ENCODE data around the gene POU2F3. TPM values are rescaled to one million over a fixed set of nuclear protein-coding genes. Genes with fewer than 3 reads are reported as not detected.

POU2F3 gene
- total and polyA plus RNA-seq, 2 of the 8 experiments (the other 6 are each of a cell fraction or from before 2014, with no cell fraction given) = 1.0 to 2.1 TPM

DNA sequence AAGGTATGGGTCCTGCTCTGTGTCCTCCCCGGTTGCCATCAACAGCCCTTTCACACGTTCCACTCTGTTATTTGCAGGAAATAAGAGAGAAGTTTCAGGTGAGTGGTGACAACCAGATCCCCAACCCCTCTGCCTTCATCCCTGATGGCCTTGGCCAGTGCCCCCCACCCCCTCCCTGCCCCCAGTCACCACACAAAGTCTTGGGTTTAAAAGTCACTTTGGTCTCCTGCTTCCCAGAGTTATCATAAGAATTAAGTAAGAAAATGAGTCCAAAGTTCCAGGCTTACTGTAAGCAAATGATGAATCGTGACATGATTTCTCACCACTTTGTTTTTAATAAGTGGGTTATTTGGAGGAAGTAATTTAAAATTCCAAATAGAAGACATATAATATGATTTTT is 38.3 kb upstream of the POU2F3 start:
- no peak overlapping the region for H3K27ac ChIP-seq (ENCODE audit: low read depth, low read length)
- no peak overlapping the region for H3K4me2 ChIP-seq (ENCODE audit: insufficient read depth in 1 of 2, low read depth in 2 of 2, low read length in 2 of 2)
- H3K14ac ChIP-seq (ENCODE audit: insufficient read length) = no peak overlapping the region
- H2AFZ ChIP-seq (ENCODE audit: low read length) = no peak overlapping the region
- no peak overlapping the region for H2BK120ac ChIP-seq (replicated peaks; ENCODE audit: low read depth, low read length)
- H3K79me2 ChIP-seq (ENCODE audit: control insufficient read depth in 1 of 2, insufficient read depth in 2 of 2, low read length in 2 of 2) = no peaks in the 10 kb centered on the region
- H3K18ac ChIP-seq (ENCODE audit: extremely low read depth, low read length) = no peak overlapping the region
- H2AK5ac ChIP-seq (ENCODE audit: low read depth, low read length) = no peak overlapping the region
- 64% methylated on average over 3 of the region's 3 CpGs; no CpG with 5 or more reads in 1 of the 2 experiments for WGBS, 2 experiments (ENCODE audit: extremely low coverage in 1 of 2, insufficient coverage in 1 of 2, insufficient read length in 1 of 2, insufficient replicate concordance in 2 of 2, low coverage in 1 of 2, low lambda C conversion rate in 2 of 2, missing lambda C conversion rate in 1 of 2)
- no peak overlapping the region for H2BK15ac ChIP-seq (ENCODE audit: low read length)
- no peak overlapping the region for H3K23ac ChIP-seq (ENCODE audit: insufficient read length)
- H4K5ac ChIP-seq (ENCODE audit: insufficient read length, low read depth, low read length) = no peak overlapping the region
- H3K4ac ChIP-seq (replicated peaks; ENCODE audit: insufficient read length, low read depth, low read length) = no peak overlapping the region
- no peak overlapping the region for H2BK12ac ChIP-seq (ENCODE audit: low read depth, low read length)
- FAIRE-seq (no peak), DNase-seq (ENCODE audit: low read depth in 1 of 2, low spot score in 2 of 2) (no peak)
- no peak overlapping the region for H3K9ac ChIP-seq (replicated peaks in 1 of 4; ENCODE audit: extremely low read depth in 1 of 4, low read depth in 3 of 4, low read length in 3 of 4)
- ChIA-PET CTCF (ENCODE audit: partially characterized antibody) (interaction anchor here (2.2 to 2.4 kb wide), 2 partner anchors 12 to 28 kb away, joined by 6 to 8 read pairs; no protein-coding TSS in a partner anchor), POLR2A (ENCODE audit: partially characterized antibody) (no interaction called here)
- no peak overlapping the region for H4K8ac ChIP-seq (ENCODE audit: extremely low read depth, insufficient read depth, low read length)
- peaks cover 3 to 53% (median 47%) of the 10 kb centered on the region in 4 experiments for H3K27me3 ChIP-seq (replicated peaks in 1 of 4; ENCODE audit: control insufficient read depth in 3 of 4, extremely low read depth in 1 of 4, insufficient read depth in 3 of 4, low read length in 3 of 4)
- no peak overlapping the region for H4K91ac ChIP-seq (replicated peaks; ENCODE audit: insufficient read length, low read length)
- no peaks in the 10 kb centered on the region for H3K23me2 ChIP-seq (ENCODE audit: low read depth, low read length)
- H2BK20ac ChIP-seq (ENCODE audit: low read length) = no peak overlapping the region
- no peaks in the 10 kb centered on the region for H4K20me1 ChIP-seq (replicated peaks in 1 of 2; ENCODE audit: control insufficient read depth in 1 of 2, insufficient read depth in 2 of 2, low read length in 2 of 2)
- no peak overlapping the region for H2BK5ac ChIP-seq (ENCODE audit: low read depth, low read length)
- H3K36me3 ChIP-seq (ENCODE audit: control insufficient read depth in 2 of 4, insufficient read depth in 4 of 4, low read length in 3 of 4) = no peaks in the 10 kb centered on the region
- no peak overlapping the region for H3K4me3 ChIP-seq (ENCODE audit: extremely low read depth in 1 of 4, insufficient read depth in 2 of 4, low read depth in 3 of 4, low read length in 4 of 4)
- H3K56ac ChIP-seq (replicated peaks; ENCODE audit: insufficient read length, low read depth, low read length) = no peak overlapping the region
- H3K79me1 ChIP-seq (ENCODE audit: low read depth, low read length) = no peaks in the 10 kb centered on the region
- H3K9me3 ChIP-seq (ENCODE audit: insufficient read depth in 2 of 2, low read depth in 1 of 2, low read length in 1 of 2) = no peaks in the 10 kb centered on the region
- peaks cover 4 to 24% (median 16%) of the 10 kb centered on the region in 4 experiments for H3K4me1 ChIP-seq (replicated peaks in 1 of 4; ENCODE audit: control insufficient read depth in 3 of 4, insufficient read depth in 4 of 4, low read length in 3 of 4)
- TF ChIP-seq GTF2F1 (IDR thresholded peaks at IDR 0.05; ENCODE audit: borderline replicate concordance, low read depth, low read length) = no peak
- no peak for TF ChIP-seq POLR2A (IDR thresholded peaks at IDR 0.05; ENCODE audit: control extremely low read depth in 1 of 2, low read depth in 2 of 2, low read length in 2 of 2)
- TF ChIP-seq PHF8 (conservative IDR thresholded peaks at IDR 0.05; ENCODE audit: low read depth, low read length) = no peak
- no peak for TF ChIP-seq CEBPB (IDR thresholded peaks at IDR 0.05; ENCODE audit: low read depth, low read length)
- TF ChIP-seq NRF1 (IDR thresholded peaks at IDR 0.05; ENCODE audit: low read depth, low read length) = no peak
- TF ChIP-seq KDM4A (IDR thresholded peaks at IDR 0.05; ENCODE audit: low read depth, low read length, severe bottlenecking) = no peak
- TF ChIP-seq EP300 (IDR thresholded peaks at IDR 0.05; ENCODE audit: borderline replicate concordance in 1 of 2, low read depth in 2 of 2, low read length in 2 of 2) = no peak
- TF ChIP-seq BCL11A (IDR thresholded peaks at IDR 0.05; ENCODE audit: low read depth in 2 of 2, low read length in 2 of 2) = no peak
- TF ChIP-seq ASH2L (IDR thresholded peaks at IDR 0.05; ENCODE audit: low read length) = no peak
- TF ChIP-seq, protein P1, sequence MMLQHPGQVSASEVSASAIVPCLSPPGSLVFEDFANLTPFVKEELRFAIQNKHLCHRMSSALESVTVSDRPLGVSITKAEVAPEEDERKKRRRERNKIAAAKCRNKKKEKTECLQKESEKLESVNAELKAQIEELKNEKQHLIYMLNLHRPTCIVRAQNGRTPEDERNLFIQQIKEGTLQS (IDR thresholded peaks at IDR 0.05; ENCODE audit: insufficient read depth, low read depth, low read length) = no peak
- TF ChIP-seq HDAC6 (IDR thresholded peaks at IDR 0.05; ENCODE audit: low read depth, low read length) = no peak
- no peak for TF ChIP-seq CREB1 (IDR thresholded peaks at IDR 0.05)
- no peak for TF ChIP-seq USF2 (IDR thresholded peaks at IDR 0.05; ENCODE audit: low read length)
